DMS53 treated with DMSO at 0.1 percent for 48 hours (cell line): Measurements from ENCODE around the gene HDAC6.
"Not testable (repeated sequence)": the region's sequence is repeated elsewhere in the genome, so short reads cannot be mapped to it uniquely, and the experiment has no call there.

Source experiments
- DNase-seq: peaks from one replicate; lab custom pipeline; 2025; ENCODE audit not compliant: unreplicated experiment; lab: John Stamatoyannopoulos, UW

The HDAC6 gene

DNA sequence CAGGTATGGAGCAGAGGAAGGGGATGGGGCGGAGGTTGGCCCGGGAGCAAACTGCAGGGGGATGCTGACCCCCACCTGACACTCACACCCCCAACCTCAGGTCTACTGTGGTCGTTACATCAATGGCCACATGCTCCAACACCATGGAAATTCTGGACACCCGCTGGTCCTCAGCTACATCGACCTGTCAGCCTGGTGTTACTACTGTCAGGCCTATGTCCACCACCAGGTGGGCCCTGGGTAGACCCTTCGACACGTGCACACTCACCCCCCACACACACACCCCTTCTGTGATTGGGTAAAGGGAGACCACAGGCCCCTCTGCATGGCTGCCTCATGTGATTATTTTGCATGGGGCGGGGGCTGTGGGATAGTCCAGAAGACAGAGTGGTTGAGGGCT is 22.2 kb downstream of the HDAC6 start:
- no peak for DNase-seq

DNA sequence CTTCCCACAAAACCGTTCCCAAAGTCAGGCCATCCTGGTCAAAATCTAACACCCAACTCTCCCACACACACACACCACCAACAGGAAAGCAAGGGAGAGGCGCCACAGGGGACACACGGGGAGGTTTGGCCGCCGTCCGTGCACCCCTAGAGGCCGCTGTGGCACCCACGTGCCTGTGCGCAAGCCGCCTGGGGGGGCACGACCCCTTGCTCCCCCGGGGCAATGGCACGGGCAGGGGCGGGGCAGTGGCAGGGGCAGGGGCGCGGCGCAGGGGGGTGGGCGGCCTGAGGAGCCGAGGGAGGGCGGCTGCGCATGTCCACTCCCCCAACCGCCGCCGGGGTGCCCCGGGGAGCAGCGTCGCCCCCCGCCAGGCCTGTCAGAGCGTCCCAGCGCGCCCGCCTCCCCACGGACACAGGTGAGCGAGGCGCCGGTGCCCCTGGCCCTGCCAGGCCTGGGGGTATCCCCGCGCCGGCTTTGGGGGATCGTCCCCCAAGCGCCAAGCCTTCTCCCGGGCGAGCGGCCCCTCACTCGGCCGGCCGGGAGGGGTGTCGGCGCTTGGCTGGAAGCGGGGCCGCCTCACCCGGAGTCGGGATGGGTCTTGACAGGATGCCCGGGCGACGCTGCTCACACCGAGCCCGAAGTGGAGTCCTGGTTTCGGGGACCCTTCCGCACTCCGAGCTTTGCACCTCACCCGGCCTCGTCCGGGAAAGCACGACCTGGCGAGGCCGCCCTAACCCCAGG is 24.4 kb downstream of the HDAC6 start, which contains the start of gene ERAS:
TSS of gene ERAS (plus strand) at position 379 of the 741 bp plus-strand sequence. CDS start 2,611 bp downstream, outside the sequence.
- DNase-seq, result no peak

DNA sequence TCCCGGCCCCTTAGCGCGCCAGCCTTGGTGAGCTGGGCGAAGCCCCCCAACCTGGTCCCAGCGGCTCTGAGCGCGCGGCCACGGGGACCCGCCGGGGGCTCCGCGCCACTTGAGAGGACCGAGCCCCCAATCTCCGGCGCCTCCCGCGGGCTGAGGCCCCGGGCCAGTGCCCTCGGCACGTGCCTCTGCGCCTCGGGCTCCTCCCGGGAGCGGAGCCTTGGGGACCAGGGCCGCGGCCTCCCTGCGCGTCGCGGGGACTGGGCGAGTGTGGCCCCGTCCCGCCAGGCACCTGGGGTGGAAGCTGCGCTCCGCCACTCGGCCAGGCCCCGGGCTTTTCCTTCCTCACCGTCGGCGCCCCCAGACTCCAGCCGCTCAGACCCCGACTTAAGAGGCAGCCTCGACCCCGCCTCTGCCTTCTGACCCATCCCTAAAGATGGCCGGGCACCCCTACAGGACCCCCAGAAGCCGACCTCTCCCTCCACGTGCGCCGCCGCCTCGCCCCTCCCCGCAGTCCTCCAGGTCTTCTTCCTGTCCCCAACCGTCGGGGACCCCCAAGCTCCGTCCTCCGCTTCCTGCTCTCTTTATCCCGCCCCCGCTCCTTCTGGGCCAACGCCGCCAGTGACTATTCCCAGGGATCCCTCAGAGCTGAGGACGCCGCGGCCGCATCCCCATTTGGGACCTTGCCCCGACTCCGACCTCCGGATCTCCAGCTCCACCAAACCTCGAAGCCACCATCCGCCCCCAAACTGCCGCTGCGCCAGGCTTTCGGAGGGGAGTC is 25.2 kb downstream of the HDAC6 start:
- DNase-seq, result no peak

DNA sequence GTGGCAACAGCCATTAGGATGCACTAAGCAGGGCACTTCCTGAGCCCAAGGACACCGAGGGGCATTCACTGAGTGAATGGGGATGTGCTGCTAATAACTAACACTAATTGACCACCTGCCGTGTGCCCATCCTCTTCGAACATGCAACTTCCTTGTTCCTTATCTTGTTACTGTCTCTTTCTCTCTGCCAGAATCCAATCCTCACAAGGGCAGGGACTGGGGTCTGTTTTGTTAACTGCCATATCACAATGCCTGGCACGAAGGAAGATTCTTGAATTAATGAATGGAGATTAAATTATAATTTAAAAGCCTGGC is 25.7 kb downstream of the HDAC6 start:
- no peak for DNase-seq

- DNase-seq, result no peak
Observed at GRCh38 chrX:48829016-48829735, 27.3 kb downstream of the HDAC6 start.

DNA sequence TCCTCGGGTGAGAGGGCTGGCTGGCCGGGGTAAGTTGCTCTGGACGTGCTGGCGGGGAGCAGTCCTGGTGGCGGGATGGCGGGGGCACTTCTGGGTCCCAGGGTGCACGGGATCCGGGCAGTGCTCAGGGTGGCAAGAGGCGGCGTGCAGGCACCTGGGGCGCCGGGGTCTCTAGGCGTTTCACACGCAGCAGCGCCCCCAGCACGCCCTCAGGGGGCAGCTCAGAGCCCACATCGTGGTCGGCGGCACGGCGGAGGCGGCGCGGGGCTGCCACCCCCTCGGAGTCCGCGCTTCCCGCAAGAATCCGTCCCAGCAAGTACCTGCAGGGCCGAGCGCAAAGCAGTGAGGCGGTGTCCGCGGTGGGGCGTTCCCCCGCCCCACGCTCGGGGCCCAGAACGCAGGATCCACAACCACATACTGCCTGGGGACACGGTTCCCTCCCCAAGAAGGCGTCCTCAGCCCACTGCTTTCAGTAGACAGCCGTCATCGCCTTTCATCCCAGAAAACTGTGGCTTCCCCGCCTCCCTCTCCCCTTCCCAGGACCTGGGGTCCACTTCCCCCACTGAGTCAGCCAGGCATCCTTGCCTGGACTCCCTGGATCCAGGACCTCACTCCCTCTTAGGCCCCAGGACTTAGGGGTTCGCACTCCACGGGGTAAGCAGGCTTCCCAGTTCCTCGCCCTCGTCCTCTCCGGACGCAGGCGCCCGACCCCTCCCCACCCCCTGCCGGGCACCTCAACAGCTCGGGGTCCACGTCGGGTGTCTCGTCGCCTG is 29.5 kb downstream of the HDAC6 start:
- DNase-seq, result no peak

DNA sequence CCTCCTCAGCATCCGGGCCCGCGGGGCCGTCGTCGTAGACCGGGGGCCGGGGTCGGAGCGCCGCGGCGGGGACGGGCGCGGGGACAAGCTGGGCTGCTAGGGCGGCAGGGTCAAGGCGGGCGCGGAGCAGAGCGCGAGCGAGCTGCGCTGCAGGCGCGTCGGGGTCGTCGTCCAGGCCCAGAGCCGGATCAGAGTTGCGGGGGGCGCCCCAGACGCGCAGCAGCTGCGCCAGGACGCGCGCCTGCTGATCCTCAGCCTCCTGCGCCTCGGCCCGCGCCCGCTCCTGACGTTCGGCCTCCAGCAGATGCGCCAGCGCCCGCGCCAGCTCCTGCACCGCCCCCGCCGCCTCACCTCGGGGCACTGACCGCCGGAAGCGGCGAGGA is 30.0 kb downstream of the HDAC6 start:
- no peak for DNase-seq

DNA sequence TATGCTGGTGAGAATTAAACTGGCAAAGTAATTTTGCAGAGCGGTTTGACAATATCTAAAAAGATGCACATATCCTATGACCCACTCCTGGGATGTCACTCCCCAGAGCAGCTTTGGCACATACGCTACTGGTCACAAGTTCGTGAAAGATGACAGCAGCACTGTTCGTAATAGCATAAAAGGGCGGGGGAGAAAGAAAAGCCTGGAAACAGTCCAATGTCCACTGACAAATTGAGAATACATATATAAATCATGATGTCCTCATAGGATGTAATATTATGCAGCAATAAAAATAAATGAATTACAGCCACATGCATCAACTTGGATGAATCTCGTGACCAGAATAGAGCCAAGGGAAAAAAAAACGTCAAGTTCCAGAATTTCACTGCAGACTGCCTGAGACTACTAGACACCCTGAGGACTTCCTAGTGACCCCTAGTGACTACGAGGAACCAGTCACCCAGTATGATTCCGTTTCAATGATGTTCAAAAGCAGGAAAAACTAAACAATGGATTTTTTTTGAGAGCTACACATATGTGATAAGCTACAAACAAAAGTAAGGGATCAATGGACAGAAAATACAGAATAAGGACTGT is 31.8 kb downstream of the HDAC6 start:
- no peak for DNase-seq

GRCh38 chrX:48834383-48834709 is 32.5 kb downstream of the HDAC6 start:
- DNase-seq, result no peak

- peak; percentile 22 for DNase-seq
Observed at GRCh38 chrX:48835524-48836329, 33.9 kb downstream of the HDAC6 start, which contains the start of gene PCSK1N. TSS of gene PCSK1N (minus strand) at chrX:48835610. CDS start at chrX:48835532, 78 bp downstream.

DNA sequence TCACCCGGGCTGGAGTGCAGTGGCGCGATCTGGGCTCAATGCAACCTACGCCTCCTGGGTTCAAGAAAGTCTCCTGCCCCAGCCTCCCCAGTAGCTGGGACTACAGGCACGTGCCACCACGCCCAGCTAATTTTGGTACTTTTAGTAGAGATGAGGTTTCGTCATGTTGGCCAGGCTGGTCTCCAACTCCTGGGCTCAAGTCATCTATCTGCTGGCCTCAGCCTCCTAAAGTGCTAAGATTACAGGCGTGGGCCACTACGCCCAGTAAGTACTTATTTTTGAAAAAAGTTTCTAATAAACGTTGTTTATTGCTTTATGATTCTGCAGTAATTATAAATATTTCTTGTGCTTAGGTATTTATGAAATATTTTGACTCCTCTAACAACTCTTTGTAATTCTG is 37.8 kb downstream of the HDAC6 start:
- no peak for DNase-seq

- DNase-seq, result no peak
Observed at GRCh38 chrX:48848847-48849246, 47.0 kb downstream of the HDAC6 start.

GRCh38 chrX:48852857-48853256 is 51.0 kb downstream of the HDAC6 start:
- no peak for DNase-seq

GRCh38 chrX:48853494-48853893 is 51.6 kb downstream of the HDAC6 start:
- not testable (repeated sequence) for DNase-seq

DNA sequence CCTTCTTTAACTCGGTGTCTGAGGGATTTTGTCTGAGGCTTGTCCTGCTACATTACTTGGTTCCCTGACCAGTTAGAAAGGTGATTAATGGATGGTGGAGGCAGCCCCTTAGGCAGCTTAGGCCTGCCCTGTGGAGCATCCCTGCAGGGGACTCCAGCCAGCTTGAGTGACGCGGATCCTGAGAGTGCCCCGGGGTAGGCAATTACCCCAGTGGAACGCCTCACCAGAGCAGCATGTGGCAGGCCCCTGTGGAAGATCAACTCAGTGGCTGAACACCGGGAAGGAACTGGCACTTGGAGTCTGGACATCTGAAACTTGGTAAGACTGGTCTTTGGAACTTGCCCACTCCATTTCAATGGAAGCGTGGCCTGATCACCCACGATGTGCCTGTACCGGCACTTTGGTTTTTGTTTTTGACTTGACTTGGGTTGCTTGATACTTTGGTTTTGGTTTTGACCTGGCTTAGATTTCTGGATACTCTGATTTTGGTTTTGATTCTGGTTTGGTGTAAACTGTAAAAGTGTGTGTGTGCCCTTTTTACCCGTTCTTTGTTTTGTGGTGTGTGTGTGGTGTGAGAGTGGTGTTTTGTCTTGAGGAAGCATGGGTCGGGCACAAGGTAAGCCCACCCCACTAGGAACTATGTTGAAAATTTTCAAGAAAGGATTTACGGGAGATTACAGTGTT is 52.4 kb downstream of the HDAC6 start:
- DNase-seq, result not testable (repeated sequence)

DNA sequence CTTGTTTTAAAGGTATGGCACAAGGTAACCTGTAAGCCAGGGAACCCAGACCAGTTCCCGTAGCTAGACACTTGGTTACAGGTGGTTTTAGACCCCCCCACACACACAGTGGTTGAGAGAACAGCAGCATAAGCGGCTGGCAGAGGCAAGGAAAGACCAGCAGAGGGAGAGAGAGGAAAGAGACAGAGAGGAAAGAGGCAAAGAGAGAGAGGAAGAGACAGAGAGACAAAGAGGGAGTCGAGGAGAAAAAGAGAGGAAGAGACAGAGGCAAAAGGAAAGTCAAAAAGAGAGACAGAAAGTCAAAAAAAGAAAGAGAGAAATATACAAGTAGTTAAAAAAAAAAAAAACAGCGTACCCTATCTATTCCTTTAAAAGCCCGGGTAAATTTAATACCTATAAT is 53.0 kb downstream of the HDAC6 start:
- no peak for DNase-seq

DNA sequence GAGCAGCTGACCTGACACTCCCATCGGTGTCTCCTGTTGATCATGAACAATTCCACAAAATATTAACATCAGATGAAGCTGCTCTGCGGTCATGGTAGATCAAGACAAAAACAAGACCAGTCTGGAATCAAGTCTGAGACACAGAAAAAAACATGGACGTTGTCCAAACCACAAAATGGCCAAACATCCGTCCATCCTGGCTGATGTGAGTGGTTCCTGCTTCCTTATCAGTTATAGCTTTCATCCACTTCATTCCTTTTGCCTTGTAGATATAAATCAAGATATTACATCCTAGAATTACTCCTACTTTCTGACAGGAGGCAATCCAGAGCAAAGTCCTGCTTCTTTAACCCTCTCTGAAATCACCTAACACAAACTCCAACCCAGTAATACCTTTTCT is 62.3 kb downstream of the HDAC6 start:
- no peak for DNase-seq

DNA sequence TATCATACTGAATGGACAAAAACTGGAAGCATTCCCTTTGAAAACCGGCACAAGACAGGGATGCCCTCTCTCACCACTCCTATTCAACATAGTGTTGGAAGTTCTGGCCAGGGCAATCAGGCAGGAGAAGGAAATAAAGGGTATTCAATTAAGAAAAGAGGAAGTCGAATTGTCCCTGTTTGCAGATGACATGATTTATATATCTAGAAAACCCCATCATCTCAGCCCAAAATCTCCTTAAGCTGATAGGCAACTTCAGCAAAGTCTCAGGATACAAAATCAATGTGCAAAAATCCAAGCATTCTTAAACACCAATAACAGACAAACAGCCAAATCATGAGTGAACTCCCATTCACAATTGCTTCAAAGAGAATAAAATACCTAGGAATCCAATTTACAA is 70.2 kb downstream of the HDAC6 start:
- DNase-seq, result not testable (repeated sequence)
